ENCODE results near the gene GABARAPL1.

DNA sequence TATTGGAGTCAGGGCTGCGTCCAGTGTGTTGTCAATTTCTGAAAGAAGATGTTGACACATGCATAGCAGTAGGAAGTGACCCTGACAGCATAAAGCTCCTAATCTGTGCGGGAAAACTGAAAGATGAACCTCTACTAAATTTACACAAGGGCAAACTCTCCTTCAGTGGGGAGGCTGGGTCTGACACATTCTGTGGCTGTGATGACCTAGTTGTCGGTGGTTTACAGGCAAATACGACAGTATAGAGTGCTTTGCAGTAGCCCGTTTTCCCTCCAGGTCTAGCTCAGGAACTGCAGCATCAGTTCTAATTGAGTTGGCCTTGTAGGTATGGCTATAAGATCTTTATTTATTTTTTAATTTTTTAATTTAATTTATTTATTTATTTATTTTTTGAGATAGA, 14.8 kb upstream of the GABARAPL1 start:
- TF ChIP-seq, protein P1, sequence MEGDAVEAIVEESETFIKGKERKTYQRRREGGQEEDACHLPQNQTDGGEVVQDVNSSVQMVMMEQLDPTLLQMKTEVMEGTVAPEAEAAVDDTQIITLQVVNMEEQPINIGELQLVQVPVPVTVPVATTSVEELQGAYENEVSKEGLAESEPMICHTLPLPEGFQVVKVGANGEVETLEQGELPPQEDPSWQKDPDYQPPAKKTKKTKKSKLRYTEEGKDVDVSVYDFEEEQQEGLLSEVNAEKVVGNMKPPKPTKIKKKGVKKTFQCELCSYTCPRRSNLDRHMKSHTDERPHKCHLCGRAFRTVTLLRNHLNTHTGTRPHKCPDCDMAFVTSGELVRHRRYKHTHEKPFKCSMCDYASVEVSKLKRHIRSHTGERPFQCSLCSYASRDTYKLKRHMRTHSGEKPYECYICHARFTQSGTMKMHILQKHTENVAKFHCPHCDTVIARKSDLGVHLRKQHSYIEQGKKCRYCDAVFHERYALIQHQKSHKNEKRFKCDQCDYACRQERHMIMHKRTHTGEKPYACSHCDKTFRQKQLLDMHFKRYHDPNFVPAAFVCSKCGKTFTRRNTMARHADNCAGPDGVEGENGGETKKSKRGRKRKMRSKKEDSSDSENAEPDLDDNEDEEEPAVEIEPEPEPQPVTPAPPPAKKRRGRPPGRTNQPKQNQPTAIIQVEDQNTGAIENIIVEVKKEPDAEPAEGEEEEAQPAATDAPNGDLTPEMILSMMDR (IDR thresholded peaks at IDR 0.05), result no peak
- no peak for TF ChIP-seq POLR2AphosphoS5 (IDR thresholded peaks at IDR 0.05; ENCODE audit: low read depth, low read length)
- TF ChIP-seq, protein P2, sequence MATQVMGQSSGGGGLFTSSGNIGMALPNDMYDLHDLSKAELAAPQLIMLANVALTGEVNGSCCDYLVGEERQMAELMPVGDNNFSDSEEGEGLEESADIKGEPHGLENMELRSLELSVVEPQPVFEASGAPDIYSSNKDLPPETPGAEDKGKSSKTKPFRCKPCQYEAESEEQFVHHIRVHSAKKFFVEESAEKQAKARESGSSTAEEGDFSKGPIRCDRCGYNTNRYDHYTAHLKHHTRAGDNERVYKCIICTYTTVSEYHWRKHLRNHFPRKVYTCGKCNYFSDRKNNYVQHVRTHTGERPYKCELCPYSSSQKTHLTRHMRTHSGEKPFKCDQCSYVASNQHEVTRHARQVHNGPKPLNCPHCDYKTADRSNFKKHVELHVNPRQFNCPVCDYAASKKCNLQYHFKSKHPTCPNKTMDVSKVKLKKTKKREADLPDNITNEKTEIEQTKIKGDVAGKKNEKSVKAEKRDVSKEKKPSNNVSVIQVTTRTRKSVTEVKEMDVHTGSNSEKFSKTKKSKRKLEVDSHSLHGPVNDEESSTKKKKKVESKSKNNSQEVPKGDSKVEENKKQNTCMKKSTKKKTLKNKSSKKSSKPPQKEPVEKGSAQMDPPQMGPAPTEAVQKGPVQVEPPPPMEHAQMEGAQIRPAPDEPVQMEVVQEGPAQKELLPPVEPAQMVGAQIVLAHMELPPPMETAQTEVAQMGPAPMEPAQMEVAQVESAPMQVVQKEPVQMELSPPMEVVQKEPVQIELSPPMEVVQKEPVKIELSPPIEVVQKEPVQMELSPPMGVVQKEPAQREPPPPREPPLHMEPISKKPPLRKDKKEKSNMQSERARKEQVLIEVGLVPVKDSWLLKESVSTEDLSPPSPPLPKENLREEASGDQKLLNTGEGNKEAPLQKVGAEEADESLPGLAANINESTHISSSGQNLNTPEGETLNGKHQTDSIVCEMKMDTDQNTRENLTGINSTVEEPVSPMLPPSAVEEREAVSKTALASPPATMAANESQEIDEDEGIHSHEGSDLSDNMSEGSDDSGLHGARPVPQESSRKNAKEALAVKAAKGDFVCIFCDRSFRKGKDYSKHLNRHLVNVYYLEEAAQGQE (IDR thresholded peaks at IDR 0.05; ENCODE audit: insufficient read depth in 1 of 2, low read depth in 2 of 2, low read length in 1 of 2), result no peak
- no peak for TF ChIP-seq TCF7L2 (IDR thresholded peaks at IDR 0.05; ENCODE audit: low read depth, low read length)

All from Panc1 (cell line).